ENCODE results near the gene TAX1BP1. TPM values are rescaled to one million over a fixed set of nuclear protein-coding genes. Genes with fewer than 3 reads are reported as not detected.

TAX1BP1 gene
- total RNA-seq, 1 experiment from 2014 or later = 65.3 TPM

DNA sequence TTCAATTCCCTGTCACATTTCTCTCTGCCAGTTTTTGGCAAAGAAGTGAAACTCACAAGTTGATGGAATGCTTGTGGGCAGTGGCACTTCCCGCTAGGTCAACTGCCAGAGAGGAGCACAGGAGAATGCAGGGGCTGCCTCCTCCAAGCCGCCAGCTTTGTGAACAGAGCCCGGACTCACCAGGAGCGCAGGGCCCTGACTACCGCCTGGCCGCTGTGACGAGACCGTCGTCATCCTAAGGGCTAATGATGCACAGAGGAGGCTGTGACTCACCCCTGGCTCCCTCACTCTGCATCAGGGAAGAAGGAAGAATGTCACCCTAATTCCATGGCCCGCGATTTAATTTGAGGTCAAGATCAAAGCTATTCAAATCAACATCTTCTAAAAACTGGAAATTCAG lies 123.9 kb downstream of the TAX1BP1 start:
- H3K27ac ChIP-seq (ENCODE audit: low read length) = no peak overlapping the region
- H2AFZ ChIP-seq (ENCODE audit: low read length) = no peak overlapping the region
- no peaks in the 10 kb centered on the region for H3K9me2 ChIP-seq (replicated peaks; ENCODE audit: insufficient read depth, low read length)
- DNase-seq = no peak
- H3K79me2 ChIP-seq (ENCODE audit: low read length) = no peaks in the 10 kb centered on the region
- H3K4me3 ChIP-seq (ENCODE audit: low read length) = no peak overlapping the region
- no peaks in the 10 kb centered on the region for H4K20me1 ChIP-seq (ENCODE audit: insufficient read depth, low read depth, low read length)
- no peaks in the 10 kb centered on the region for H3K9me3 ChIP-seq (ENCODE audit: low read length)
- no peak overlapping the region for H3K9ac ChIP-seq (ENCODE audit: low read length)
- no peak overlapping the region for H3K4me2 ChIP-seq (ENCODE audit: low read depth, low read length, poor library complexity, severe bottlenecking)
- no peaks in the 10 kb centered on the region for H3K4me1 ChIP-seq (ENCODE audit: low read length)
- no peaks in the 10 kb centered on the region for H3K27me3 ChIP-seq (ENCODE audit: low read length)
- no peaks in the 10 kb centered on the region for H3K36me3 ChIP-seq (ENCODE audit: insufficient read depth, low read length)

DNA sequence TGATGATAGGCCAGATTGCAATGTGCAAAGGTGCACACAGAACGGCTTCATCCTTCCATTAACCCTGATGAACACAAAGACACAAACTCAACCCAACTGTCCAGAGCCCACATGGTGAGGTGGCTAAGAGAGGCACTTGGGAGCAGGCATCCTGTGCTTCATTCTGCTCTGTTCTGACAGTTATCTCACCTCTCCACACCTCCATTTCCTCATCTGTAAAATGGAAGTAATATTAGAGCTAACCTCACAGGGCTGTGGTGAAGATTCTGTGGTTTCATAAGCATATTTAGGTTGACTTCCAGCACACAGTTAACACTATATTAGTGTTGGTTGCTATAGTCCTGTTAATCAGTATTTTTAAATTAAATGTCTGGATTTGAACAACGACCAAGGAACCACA lies 126.3 kb downstream of the TAX1BP1 start:
- Histone ChIP-seq H3K4me2 (ENCODE audit: low read depth, low read length, poor library complexity, severe bottlenecking) (no peak overlapping the region), H3K4me1 (ENCODE audit: low read length) (no peaks in the 10 kb centered on the region), H3K27me3 (ENCODE audit: low read length) (no peaks in the 10 kb centered on the region), H3K9me2 (replicated peaks; ENCODE audit: insufficient read depth, low read length) (no peaks in the 10 kb centered on the region), H3K36me3 (ENCODE audit: insufficient read depth, low read length) (no peaks in the 10 kb centered on the region), H3K9me3 (ENCODE audit: low read length) (no peaks in the 10 kb centered on the region), H2AFZ (ENCODE audit: low read length) (no peak overlapping the region), H3K9ac (ENCODE audit: low read length) (no peak overlapping the region), H3K4me3 (ENCODE audit: low read length) (no peak overlapping the region), H4K20me1 (ENCODE audit: insufficient read depth, low read depth, low read length) (no peaks in the 10 kb centered on the region), H3K79me2 (ENCODE audit: low read length) (no peaks in the 10 kb centered on the region), H3K27ac (ENCODE audit: low read length) (no peak overlapping the region)
- no peak for DNase-seq

DNA sequence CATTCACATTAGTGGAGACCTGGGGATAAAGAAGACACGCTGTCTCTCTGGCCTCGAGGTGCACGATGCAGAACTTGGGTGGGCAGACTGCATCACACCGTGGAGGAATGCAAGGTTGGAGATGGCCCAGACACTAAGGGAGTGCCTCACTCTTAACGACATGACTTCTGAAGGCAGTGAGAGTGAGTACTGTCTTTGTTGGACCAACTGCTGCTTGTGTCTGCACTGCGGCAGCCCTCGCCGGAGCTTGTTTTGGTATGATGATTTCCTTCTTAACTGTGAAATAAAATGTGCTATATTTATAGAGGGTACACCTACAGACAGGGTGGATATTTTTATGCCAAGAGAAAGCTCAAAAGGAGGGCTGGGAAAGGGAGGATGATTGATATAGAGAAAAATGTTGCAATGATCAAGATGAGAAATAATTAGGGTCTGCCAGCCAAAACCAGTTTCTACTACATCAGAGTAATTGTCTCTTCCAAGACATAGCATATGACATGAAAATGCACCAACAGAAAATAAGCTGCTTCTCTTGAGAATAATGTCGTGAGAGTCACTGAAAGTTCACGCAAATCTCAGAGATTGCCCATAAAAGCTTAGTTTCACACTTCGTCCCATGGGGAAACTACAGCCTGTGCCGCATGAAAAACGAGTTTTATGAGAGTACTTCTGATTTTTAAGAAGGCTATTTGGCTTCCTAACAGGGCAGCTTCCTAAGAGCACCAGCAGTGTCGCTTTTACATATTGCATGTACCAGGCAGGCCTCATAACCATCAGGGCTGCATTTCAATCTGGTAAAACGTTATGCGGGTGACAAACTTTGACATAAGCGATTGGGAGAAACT lies 127.1 kb downstream of the TAX1BP1 start:
- Histone ChIP-seq H3K4me3 (ENCODE audit: low read length) (no peak overlapping the region), H3K9ac (ENCODE audit: low read length) (no peak overlapping the region), H2AFZ (ENCODE audit: low read length) (no peak overlapping the region), H3K9me2 (replicated peaks; ENCODE audit: insufficient read depth, low read length) (no peaks in the 10 kb centered on the region), H3K36me3 (ENCODE audit: insufficient read depth, low read length) (no peaks in the 10 kb centered on the region), H4K20me1 (ENCODE audit: insufficient read depth, low read depth, low read length) (no peaks in the 10 kb centered on the region), H3K4me1 (ENCODE audit: low read length) (no peaks in the 10 kb centered on the region), H3K9me3 (ENCODE audit: low read length) (no peaks in the 10 kb centered on the region), H3K4me2 (ENCODE audit: low read depth, low read length, poor library complexity, severe bottlenecking) (no peak overlapping the region), H3K79me2 (ENCODE audit: low read length) (no peaks in the 10 kb centered on the region), H3K27me3 (ENCODE audit: low read length) (no peaks in the 10 kb centered on the region), H3K27ac (ENCODE audit: low read length) (no peak overlapping the region)
- no peak for DNase-seq

DNA sequence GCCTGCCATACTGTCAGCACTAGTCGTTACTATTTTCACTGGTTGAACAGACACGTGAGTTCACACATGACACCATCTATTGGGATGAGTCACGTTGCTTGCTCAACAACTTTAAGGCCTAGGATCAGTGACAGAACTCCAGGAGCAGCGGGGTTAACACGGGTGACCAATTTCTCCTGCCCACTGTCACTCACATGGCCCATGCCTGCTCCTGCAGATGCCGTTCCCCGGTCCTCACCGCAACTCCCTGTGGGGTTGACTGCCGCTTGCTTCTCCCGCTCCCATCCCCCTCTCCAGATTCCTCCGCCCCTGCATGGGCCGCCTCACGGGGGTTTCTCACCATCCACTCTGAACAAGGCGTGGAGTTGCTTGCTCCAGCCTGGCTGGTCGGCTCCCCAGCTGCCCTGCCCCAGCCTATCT lies 128.2 kb downstream of the TAX1BP1 start:
- H3K9ac ChIP-seq (ENCODE audit: low read length) = no peak overlapping the region
- no peak overlapping the region for H2AFZ ChIP-seq (ENCODE audit: low read length)
- H3K27me3 ChIP-seq (ENCODE audit: low read length) = no peaks in the 10 kb centered on the region
- no peak overlapping the region for H3K27ac ChIP-seq (ENCODE audit: low read length)
- H3K36me3 ChIP-seq (ENCODE audit: insufficient read depth, low read length) = no peaks in the 10 kb centered on the region
- no peak overlapping the region for H3K4me2 ChIP-seq (ENCODE audit: low read depth, low read length, poor library complexity, severe bottlenecking)
- H3K9me3 ChIP-seq (ENCODE audit: low read length) = no peaks in the 10 kb centered on the region
- no peaks in the 10 kb centered on the region for H3K79me2 ChIP-seq (ENCODE audit: low read length)
- H4K20me1 ChIP-seq (ENCODE audit: insufficient read depth, low read depth, low read length) = no peaks in the 10 kb centered on the region
- no peaks in the 10 kb centered on the region for H3K4me1 ChIP-seq (ENCODE audit: low read length)
- H3K9me2 ChIP-seq (replicated peaks; ENCODE audit: insufficient read depth, low read length) = no peaks in the 10 kb centered on the region
- H3K4me3 ChIP-seq (ENCODE audit: low read length) = no peak overlapping the region
- DNase-seq = no peak

DNA sequence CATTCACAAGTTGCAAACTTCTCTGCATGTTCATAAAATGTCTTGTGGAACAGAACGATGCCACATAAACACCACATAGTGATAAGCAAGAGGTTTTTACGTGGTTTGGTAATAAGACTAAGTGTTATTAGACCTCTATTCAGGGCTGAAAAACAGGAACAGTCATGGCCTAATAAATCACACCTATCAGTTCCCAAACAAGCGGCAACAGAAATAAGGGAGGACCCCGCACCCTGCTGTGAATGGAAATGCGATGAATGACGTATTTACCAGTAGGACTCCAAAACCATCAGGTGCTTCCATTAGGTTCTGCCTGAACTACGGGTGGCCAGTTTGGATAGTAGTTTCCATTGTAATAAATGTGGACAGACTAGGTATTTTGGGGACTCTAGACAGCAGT lies 129.1 kb downstream of the TAX1BP1 start:
- Histone ChIP-seq H3K4me3 (ENCODE audit: low read length) (no peak overlapping the region), H3K36me3 (ENCODE audit: insufficient read depth, low read length) (no peaks in the 10 kb centered on the region), H3K9ac (ENCODE audit: low read length) (no peak overlapping the region), H3K9me3 (ENCODE audit: low read length) (no peaks in the 10 kb centered on the region), H3K4me1 (ENCODE audit: low read length) (no peaks in the 10 kb centered on the region), H3K79me2 (ENCODE audit: low read length) (no peaks in the 10 kb centered on the region), H3K27ac (ENCODE audit: low read length) (no peak overlapping the region), H3K4me2 (ENCODE audit: low read depth, low read length, poor library complexity, severe bottlenecking) (no peak overlapping the region), H3K9me2 (replicated peaks; ENCODE audit: insufficient read depth, low read length) (no peaks in the 10 kb centered on the region), H4K20me1 (ENCODE audit: insufficient read depth, low read depth, low read length) (no peaks in the 10 kb centered on the region), H2AFZ (ENCODE audit: low read length) (no peak overlapping the region), H3K27me3 (ENCODE audit: low read length) (no peaks in the 10 kb centered on the region)
- DNase-seq = no peak

DNA sequence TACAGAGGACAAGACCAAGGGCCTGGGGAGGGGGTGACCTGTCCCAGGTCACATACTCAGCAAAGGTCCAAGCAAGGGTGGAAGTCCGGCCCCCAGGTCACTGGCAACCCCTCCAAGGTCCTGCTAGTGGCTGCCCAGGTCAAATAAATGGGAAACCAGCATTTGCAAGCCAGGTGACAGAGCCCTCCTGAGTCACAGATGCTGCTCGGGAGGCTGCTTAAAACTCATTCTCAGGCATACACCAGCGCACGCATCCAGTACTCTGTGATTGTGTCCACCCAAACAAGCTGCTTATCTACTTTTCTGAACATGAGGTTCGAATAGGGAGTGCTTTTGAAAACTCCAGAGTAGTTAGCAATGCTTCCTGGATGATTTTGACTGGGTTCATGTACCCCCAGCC lies 130.6 kb downstream of the TAX1BP1 start:
- Histone ChIP-seq H3K9ac (ENCODE audit: low read length) (no peak overlapping the region), H3K27ac (ENCODE audit: low read length) (no peak overlapping the region), H3K9me2 (replicated peaks; ENCODE audit: insufficient read depth, low read length) (no peaks in the 10 kb centered on the region), H3K4me1 (ENCODE audit: low read length) (no peaks in the 10 kb centered on the region), H3K36me3 (ENCODE audit: insufficient read depth, low read length) (no peaks in the 10 kb centered on the region), H4K20me1 (ENCODE audit: insufficient read depth, low read depth, low read length) (0 out of 2 replicates have a peak, but pooled peaks cover 3% of the 10 kb centered on the region), H3K4me2 (ENCODE audit: low read depth, low read length, poor library complexity, severe bottlenecking) (no peak overlapping the region), H3K27me3 (ENCODE audit: low read length) (no peaks in the 10 kb centered on the region), H3K9me3 (ENCODE audit: low read length) (no peaks in the 10 kb centered on the region), H2AFZ (ENCODE audit: low read length) (no peak overlapping the region), H3K79me2 (ENCODE audit: low read length) (no peaks in the 10 kb centered on the region), H3K4me3 (ENCODE audit: low read length) (no peak overlapping the region)
- DNase-seq = no peak

DNA sequence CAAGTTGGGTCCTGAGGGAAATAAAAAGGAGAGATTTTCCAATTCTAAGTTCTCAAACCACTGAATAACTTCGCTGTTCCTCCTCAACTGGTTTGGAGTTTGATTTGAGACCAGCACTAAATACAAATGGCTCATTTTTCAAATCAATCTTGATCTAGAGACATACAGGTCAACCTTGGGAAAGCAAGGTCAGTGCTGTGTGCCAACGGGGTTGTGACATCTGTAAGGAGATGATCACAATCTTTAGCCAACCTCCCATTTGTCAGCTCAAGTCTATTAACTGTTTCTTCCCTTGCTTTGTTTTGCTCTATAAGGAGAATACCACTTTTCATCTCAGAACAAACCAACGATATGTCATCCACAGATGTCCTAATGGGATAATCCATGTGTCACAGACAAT lies 131.1 kb downstream of the TAX1BP1 start:
- no peaks in the 10 kb centered on the region for H3K4me1 ChIP-seq (ENCODE audit: low read length)
- no peak overlapping the region for H3K27ac ChIP-seq (ENCODE audit: low read length)
- H3K36me3 ChIP-seq (ENCODE audit: insufficient read depth, low read length) = no peaks in the 10 kb centered on the region
- no peak overlapping the region for H3K4me2 ChIP-seq (ENCODE audit: low read depth, low read length, poor library complexity, severe bottlenecking)
- no peaks in the 10 kb centered on the region for H3K9me3 ChIP-seq (ENCODE audit: low read length)
- H3K4me3 ChIP-seq (ENCODE audit: low read length) = no peak overlapping the region
- H4K20me1 ChIP-seq (ENCODE audit: insufficient read depth, low read depth, low read length) = 0 out of 2 replicates have a peak, but pooled peaks cover 3% of the 10 kb centered on the region
- no peak overlapping the region for H3K9ac ChIP-seq (ENCODE audit: low read length)
- no peaks in the 10 kb centered on the region for H3K9me2 ChIP-seq (replicated peaks; ENCODE audit: insufficient read depth, low read length)
- H2AFZ ChIP-seq (ENCODE audit: low read length) = no peak overlapping the region
- no peaks in the 10 kb centered on the region for H3K27me3 ChIP-seq (ENCODE audit: low read length)
- H3K79me2 ChIP-seq (ENCODE audit: low read length) = no peaks in the 10 kb centered on the region
- DNase-seq = no peak

DNA sequence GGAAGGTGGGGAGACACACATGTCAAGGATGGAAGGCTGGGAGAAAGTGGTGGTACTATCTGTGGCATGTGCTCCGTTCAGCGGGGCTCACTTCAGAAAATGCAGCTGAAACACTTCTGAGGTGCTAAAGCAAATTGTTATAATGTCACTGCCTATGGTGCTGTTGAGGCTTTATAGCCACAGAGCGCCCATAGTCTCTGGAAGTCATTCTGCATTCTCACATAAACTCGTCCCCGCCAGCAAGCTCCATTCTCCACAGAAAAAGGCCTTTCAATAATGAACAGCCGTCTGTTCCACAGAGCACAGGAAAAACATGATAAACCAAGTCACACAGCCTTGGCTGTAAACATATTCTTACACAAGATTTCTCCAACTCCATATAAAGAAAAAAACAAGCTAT lies 131.9 kb downstream of the TAX1BP1 start:
- H3K27ac ChIP-seq (ENCODE audit: low read length) = no peak overlapping the region
- H4K20me1 ChIP-seq (ENCODE audit: insufficient read depth, low read depth, low read length) = 0 out of 2 replicates have a peak, but pooled peaks cover 3% of the 10 kb centered on the region
- H3K4me2 ChIP-seq (ENCODE audit: low read depth, low read length, poor library complexity, severe bottlenecking) = no peak overlapping the region
- no peak overlapping the region for H3K4me3 ChIP-seq (ENCODE audit: low read length)
- no peaks in the 10 kb centered on the region for H3K36me3 ChIP-seq (ENCODE audit: insufficient read depth, low read length)
- H3K9me2 ChIP-seq (replicated peaks; ENCODE audit: insufficient read depth, low read length) = no peaks in the 10 kb centered on the region
- H2AFZ ChIP-seq (ENCODE audit: low read length) = no peak overlapping the region
- H3K27me3 ChIP-seq (ENCODE audit: low read length) = no peaks in the 10 kb centered on the region
- H3K9ac ChIP-seq (ENCODE audit: low read length) = no peak overlapping the region
- no peaks in the 10 kb centered on the region for H3K4me1 ChIP-seq (ENCODE audit: low read length)
- H3K9me3 ChIP-seq (ENCODE audit: low read length) = no peaks in the 10 kb centered on the region
- DNase-seq = no peak
- H3K79me2 ChIP-seq (ENCODE audit: low read length) = no peaks in the 10 kb centered on the region

Measured in Karpas-422 (cell line).